Tibial artery (tissue), 4 donors: ENCODE data around the gene PRR3.

ENCODE experiments used
- DNase-seq, 2 donors: peaks; one replicate each; pipeline ENCODE4 v3.0.0-alpha.2; 2019
- H3K27ac ChIP-seq, 2 donors: fragments of 200-600 bp; sonication (generic) in 1 of 2; 1 replicate in 1 of 2; 2 replicates in 1 of 2; pipeline ENCODE4 v1.5.1; 2018 to 2019; ENCODE audit warnings: mild to moderate bottlenecking in 1 of 2
- H3K27me3 ChIP-seq, 2 donors: fragments of 200-600 bp; sonication (generic) in 1 of 2; one replicate each; pipeline versions ENCODE4 v1.5.1 to v1.6.0; 2016 to 2019
- H3K36me3 ChIP-seq, 3 donors: fragments of 200-600 bp; sonication (generic) in 2 of 3; one replicate each; pipeline ENCODE4 v1.5.1; 2016 to 2019; ENCODE audit warnings: mild to moderate bottlenecking in 2 of 3
- H3K4me1 ChIP-seq, 4 donors: fragments of 200-600 bp; sonication (generic) in 2 of 4; 1 replicate in 3 of 4; 2 replicates in 1 of 4; pipeline ENCODE4 v1.5.1; 2016 to 2019
- H3K4me3 ChIP-seq, 2 donors: fragments of 200-600 bp; sonication (generic) in 1 of 2; 1 replicate in 1 of 2; 2 replicates in 1 of 2; pipeline ENCODE4 v1.5.1; 2018 to 2019; ENCODE audit warnings: mild to moderate bottlenecking in 2 of 2
- H3K9me3 ChIP-seq, 3 donors: fragments of 200-600 bp; sonication (generic) in 1 of 3; one replicate each; pipeline ENCODE4 v1.5.1; 2016 to 2019
- intact Hi-C: fragments of 100-400 bp; cut with DNase I; formaldehyde crosslinking; loops from one replicate; pipeline ENCODE4 v1.15.0; 2023; ENCODE audit warnings: low total_unique reads
- TF ChIP-seq, protein P1 (sequence below), 2 experiments: fragments of 200-600 bp in 1 of 2; fragments of 450-650 bp in 1 of 2; IDR thresholded peaks; one replicate each; pipeline ENCODE4 v1.5.1; 2017 to 2019; ENCODE audit warnings: antibody characterized with exemption in 2 of 2, mild to moderate bottlenecking in 1 of 2, moderate library complexity in 1 of 2

PRR3 gene

DNA sequence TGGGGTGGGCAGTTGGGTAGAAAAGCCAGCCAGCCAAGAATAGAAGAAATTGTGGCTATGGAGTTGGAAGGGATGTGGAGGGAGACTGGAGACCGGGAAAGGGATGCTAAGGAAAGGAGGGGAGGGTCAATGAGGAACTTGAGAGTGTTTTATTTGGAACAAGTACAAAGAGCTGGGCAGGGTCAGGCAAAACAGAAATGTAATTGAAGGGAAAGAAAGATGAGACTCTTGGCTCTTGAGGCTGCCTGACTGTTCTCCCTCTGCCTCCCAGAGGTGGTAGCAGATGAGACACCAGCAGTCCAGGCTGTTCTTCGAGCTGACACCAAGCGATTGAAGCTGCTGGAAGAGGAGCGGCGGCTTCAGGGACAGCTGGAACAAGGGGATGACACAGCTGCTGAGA is 26.8 kb downstream of the PRR3 start:
- no peaks in the 10 kb centered on the region for H3K9me3 ChIP-seq
- no peak overlapping the region for H3K27ac ChIP-seq
- DNase-seq = no peak
- intact Hi-C loops = no loop called here
- H3K36me3 ChIP-seq = peaks cover 96 to 100% (median 96%) of the 10 kb centered on the region in 3 donors
- no peak overlapping the region for H3K4me3 ChIP-seq
- H3K4me1 ChIP-seq = no peaks in the 10 kb centered on the region
- TF ChIP-seq, protein P1, sequence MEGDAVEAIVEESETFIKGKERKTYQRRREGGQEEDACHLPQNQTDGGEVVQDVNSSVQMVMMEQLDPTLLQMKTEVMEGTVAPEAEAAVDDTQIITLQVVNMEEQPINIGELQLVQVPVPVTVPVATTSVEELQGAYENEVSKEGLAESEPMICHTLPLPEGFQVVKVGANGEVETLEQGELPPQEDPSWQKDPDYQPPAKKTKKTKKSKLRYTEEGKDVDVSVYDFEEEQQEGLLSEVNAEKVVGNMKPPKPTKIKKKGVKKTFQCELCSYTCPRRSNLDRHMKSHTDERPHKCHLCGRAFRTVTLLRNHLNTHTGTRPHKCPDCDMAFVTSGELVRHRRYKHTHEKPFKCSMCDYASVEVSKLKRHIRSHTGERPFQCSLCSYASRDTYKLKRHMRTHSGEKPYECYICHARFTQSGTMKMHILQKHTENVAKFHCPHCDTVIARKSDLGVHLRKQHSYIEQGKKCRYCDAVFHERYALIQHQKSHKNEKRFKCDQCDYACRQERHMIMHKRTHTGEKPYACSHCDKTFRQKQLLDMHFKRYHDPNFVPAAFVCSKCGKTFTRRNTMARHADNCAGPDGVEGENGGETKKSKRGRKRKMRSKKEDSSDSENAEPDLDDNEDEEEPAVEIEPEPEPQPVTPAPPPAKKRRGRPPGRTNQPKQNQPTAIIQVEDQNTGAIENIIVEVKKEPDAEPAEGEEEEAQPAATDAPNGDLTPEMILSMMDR (IDR thresholded peaks at IDR 0.05) = no peak
- H3K27me3 ChIP-seq = no peaks in the 10 kb centered on the region

DNA sequence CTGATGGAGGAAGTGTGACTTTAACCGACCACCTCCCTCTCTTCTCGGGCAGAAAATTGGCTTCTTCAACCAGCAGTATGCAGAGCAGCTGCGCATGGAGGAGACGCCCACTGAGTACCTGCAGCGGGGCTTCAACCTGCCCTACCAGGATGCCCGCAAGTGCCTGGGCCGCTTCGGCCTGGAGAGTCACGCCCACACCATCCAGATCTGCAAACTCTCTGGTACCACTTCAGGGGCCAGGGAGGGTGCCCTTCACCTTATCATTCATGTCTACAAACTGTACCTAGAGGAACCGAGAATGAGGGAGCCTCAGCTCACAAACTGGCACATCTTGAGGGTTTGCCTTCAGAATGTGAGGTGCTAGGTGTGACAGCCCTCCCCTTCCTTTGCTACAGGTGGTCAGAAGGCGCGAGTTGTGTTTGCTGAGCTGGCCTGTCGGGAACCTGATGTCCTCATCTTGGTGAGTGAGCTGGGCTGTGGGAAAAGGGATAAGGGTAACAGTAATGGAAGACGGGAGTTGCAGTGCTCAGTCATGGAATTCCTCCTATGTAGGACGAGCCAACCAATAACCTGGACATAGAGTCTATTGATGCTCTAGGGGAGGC is 32.8 kb downstream of the PRR3 start:
- Histone ChIP-seq H3K4me3 (no peak overlapping the region), H3K4me1 (peaks cover 0 to 6% (median 0%) of the 10 kb centered on the region in 4 donors), H3K27me3 (no peaks in the 10 kb centered on the region), H3K36me3 (peaks cover 69 to 100% (median 80%) of the 10 kb centered on the region in 3 donors), H3K27ac (no peak overlapping the region), H3K9me3 (no peaks in the 10 kb centered on the region)
- intact Hi-C loops = no loop called here
- TF ChIP-seq, protein P1 (IDR thresholded peaks at IDR 0.05) = no peak
- DNase-seq = no peak

DNA sequence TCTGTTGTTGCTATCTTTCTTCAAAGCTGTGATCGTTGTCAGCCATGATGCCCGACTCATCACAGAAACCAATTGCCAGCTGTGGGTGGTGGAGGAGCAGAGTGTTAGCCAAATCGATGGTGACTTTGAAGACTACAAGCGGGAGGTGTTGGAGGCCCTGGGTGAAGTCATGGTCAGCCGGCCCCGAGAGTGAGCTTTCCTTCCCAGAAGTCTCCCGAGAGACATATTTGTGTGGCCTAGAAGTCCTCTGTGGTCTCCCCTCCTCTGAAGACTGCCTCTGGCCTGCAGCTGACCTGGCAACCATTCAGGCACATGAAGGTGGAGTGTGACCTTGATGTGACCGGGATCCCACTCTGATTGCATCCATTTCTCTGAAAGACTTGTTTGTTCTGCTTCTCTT is 33.4 kb downstream of the PRR3 start:
- Histone ChIP-seq H3K27me3 (no peaks in the 10 kb centered on the region), H3K4me1 (peaks cover 0 to 6% (median 0%) of the 10 kb centered on the region in 4 donors)
- TF ChIP-seq, protein P1 (IDR thresholded peaks at IDR 0.05) = no peak

DNA sequence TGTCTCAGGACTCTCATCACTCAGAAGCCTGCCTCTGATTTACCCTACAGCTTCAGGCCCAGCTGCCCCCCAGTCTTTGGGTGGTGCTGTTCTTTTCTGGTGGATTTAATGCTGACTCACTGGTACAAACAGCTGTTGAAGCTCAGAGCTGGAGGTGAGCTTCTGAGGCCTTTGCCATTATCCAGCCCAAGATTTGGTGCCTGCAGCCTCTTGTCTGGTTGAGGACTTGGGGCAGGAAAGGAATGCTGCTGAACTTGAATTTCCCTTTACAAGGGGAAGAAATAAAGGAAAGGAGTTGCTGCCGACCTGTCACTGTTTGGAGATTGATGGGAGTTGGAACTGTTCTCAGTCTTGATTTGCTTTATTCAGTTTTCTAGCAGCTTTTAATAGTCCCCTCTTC is 33.9 kb downstream of the PRR3 start:
- H3K4me1 ChIP-seq = peaks cover 0 to 6% (median 0%) of the 10 kb centered on the region in 4 donors
- H3K27ac ChIP-seq = no peak overlapping the region
- intact Hi-C loops = no loop called here
- H3K27me3 ChIP-seq = no peaks in the 10 kb centered on the region
- no peaks in the 10 kb centered on the region for H3K9me3 ChIP-seq
- no peak overlapping the region for H3K4me3 ChIP-seq
- DNase-seq = no peak
- H3K36me3 ChIP-seq = peaks cover 58 to 91% (median 68%) of the 10 kb centered on the region in 3 donors
- TF ChIP-seq, protein P1 (IDR thresholded peaks at IDR 0.05) = no peak

More for the DNA sequence above, 33.4 kb downstream of the PRR3 start:
- peaks cover 63 to 96% (median 73%) of the 10 kb centered on the region in 3 donors for H3K36me3 ChIP-seq
- no peaks in the 10 kb centered on the region for H3K9me3 ChIP-seq
- DNase-seq = no peak
- intact Hi-C loops = no loop called here
- no peak overlapping the region for H3K4me3 ChIP-seq
- H3K27ac ChIP-seq = no peak overlapping the region

DNA sequence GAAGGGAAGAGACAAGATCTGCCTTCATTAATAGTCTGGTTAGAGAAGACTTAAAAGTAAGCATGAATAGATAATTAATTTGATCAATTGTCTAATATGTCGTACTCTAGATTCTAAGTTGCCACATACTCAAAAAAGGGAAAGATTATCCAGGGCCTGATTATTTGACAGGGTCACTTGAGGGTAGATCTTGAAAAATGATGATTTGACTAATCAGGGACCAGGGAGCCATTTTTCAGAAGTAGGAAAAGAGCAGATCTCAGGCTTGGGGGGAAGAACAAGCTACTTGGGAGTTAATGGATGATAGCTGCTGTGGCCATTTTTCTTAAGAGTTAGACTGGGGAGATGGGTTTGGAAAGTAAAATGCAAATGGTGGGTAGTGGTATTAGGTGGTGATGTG is 35.2 kb downstream of the PRR3 start:
- Histone ChIP-seq H3K27ac (no peak overlapping the region), H3K36me3 (peaks cover 45 to 78% (median 56%) of the 10 kb centered on the region in 3 donors), H3K4me1 (peaks cover 0 to 6% (median 0%) of the 10 kb centered on the region in 4 donors), H3K9me3 (no peaks in the 10 kb centered on the region), H3K27me3 (no peaks in the 10 kb centered on the region), H3K4me3 (no peak overlapping the region)
- DNase-seq = no peak
- TF ChIP-seq, protein P1 (IDR thresholded peaks at IDR 0.05) = no peak
- intact Hi-C loops = no loop called here
